ENCODE data around the gene CAMK1. TPM values are rescaled to one million over a fixed set of nuclear protein-coding genes. Genes with fewer than 3 reads are reported as not detected.

The CAMK1 gene
- total and polyA plus RNA-seq, 2 donors from 2014 or later, result 31.2 to 52.7 TPM

GRCh38 chr3:9762871-9763270 is 6.9 kb downstream of the CAMK1 start:
- Histone ChIP-seq H3K9me3 (ENCODE audit: control insufficient read depth in 2 of 3, insufficient read depth in 1 of 3, low read length in 3 of 3) (no peaks in the 10 kb centered on the region), H3K4me1 (ENCODE audit: control insufficient read depth in 2 of 3, insufficient read depth in 2 of 3, low read depth in 1 of 3, low read length in 3 of 3) (peaks cover 0 to 11% (median 2%) of the 10 kb centered on the region in 3 donors), H3K36me3 (ENCODE audit: control insufficient read depth in 2 of 3, insufficient read depth in 3 of 3, low read length in 3 of 3) (peaks cover 5 to 22% (median 6%) of the 10 kb centered on the region in 3 donors), H3K27ac (ENCODE audit: low read depth in 2 of 2, low read length in 2 of 2) (no peak overlapping the region), H3K9ac (ENCODE audit: low read length in 3 of 3) (no peak overlapping the region), H3K4me3 (ENCODE audit: low read length in 3 of 3) (no peak overlapping the region), H3K27me3 (ENCODE audit: control insufficient read depth, insufficient read depth, low read length) (no peaks in the 10 kb centered on the region)
- DNase-seq, result no peak
- no peak for FAIRE-seq
- no peak for TF ChIP-seq CTCF (IDR thresholded peaks at IDR 0.05; ENCODE audit: borderline replicate concordance, extremely low read depth, insufficient read depth)
- intact Hi-C loops (cut with DNase I), result no loop called here

- no peak for TF ChIP-seq CTCF (IDR thresholded peaks at IDR 0.05; ENCODE audit: borderline replicate concordance, extremely low read depth, insufficient read depth)
- Histone ChIP-seq H3K27me3 (ENCODE audit: control insufficient read depth, insufficient read depth, low read length) (no peaks in the 10 kb centered on the region), H3K9me3 (ENCODE audit: control insufficient read depth in 2 of 3, insufficient read depth in 1 of 3, low read length in 3 of 3) (no peaks in the 10 kb centered on the region), H3K4me1 (ENCODE audit: control insufficient read depth in 2 of 3, insufficient read depth in 2 of 3, low read depth in 1 of 3, low read length in 3 of 3) (peaks cover 0 to 4% (median 0%) of the 10 kb centered on the region in 3 donors), H3K36me3 (ENCODE audit: control insufficient read depth in 2 of 3, insufficient read depth in 3 of 3, low read length in 3 of 3) (peaks cover 6 to 27% (median 7%) of the 10 kb centered on the region in 3 donors), H3K9ac (ENCODE audit: low read length in 3 of 3) (no peak overlapping the region), H3K27ac (ENCODE audit: low read depth in 2 of 2, low read length in 2 of 2) (no peak overlapping the region), H3K4me3 (ENCODE audit: low read length in 3 of 3) (no peak overlapping the region)
- FAIRE-seq (no peak), DNase-seq (no peak)
- intact Hi-C loops (cut with DNase I), result no loop called here
These were observed 7.8 kb downstream of the CAMK1 start for GRCh38 chr3:9761919-9762318.

GRCh38 chr3:9760779-9761505 is 8.8 kb downstream of the CAMK1 start:
- FAIRE-seq, result no peak
- TF ChIP-seq CTCF (IDR thresholded peaks at IDR 0.05; ENCODE audit: borderline replicate concordance, extremely low read depth, insufficient read depth), result no peak
- Histone ChIP-seq H3K4me1 (ENCODE audit: control insufficient read depth in 2 of 3, insufficient read depth in 2 of 3, low read depth in 1 of 3, low read length in 3 of 3) (peaks cover 0 to 2% (median 0%) of the 10 kb centered on the region in 3 donors), H3K27me3 (ENCODE audit: control insufficient read depth, insufficient read depth, low read length) (no peaks in the 10 kb centered on the region), H3K27ac (ENCODE audit: low read depth in 2 of 2, low read length in 2 of 2) (no peak overlapping the region), H3K4me3 (ENCODE audit: low read length in 3 of 3) (no peak overlapping the region), H3K9ac (ENCODE audit: low read length in 3 of 3) (no peak overlapping the region), H3K9me3 (ENCODE audit: control insufficient read depth in 2 of 3, insufficient read depth in 1 of 3, low read length in 3 of 3) (no peaks in the 10 kb centered on the region), H3K36me3 (ENCODE audit: control insufficient read depth in 2 of 3, insufficient read depth in 3 of 3, low read length in 3 of 3) (peaks cover 6 to 32% (median 14%) of the 10 kb centered on the region in 3 donors)
- no peak for DNase-seq
- intact Hi-C loops (cut with DNase I), result no loop called here

All from kidney (tissue), 14 donors.